GM18499 (cell line): ENCODE data around the gene SHISA5.
"Not testable (repeated sequence)": the region's sequence is repeated elsewhere in the genome, so short reads cannot be mapped to it uniquely, and the experiment has no call there.

Experiments
- ATAC-seq: cut with Tn5 transposase; IDR thresholded peaks from one replicate; pipeline ENCODE4 v1.9.1; 2021; ENCODE audit warnings: moderate number of reproducible peaks; ENCODE audit not compliant: insufficient read depth, unreplicated experiment

The SHISA5 gene

DNA sequence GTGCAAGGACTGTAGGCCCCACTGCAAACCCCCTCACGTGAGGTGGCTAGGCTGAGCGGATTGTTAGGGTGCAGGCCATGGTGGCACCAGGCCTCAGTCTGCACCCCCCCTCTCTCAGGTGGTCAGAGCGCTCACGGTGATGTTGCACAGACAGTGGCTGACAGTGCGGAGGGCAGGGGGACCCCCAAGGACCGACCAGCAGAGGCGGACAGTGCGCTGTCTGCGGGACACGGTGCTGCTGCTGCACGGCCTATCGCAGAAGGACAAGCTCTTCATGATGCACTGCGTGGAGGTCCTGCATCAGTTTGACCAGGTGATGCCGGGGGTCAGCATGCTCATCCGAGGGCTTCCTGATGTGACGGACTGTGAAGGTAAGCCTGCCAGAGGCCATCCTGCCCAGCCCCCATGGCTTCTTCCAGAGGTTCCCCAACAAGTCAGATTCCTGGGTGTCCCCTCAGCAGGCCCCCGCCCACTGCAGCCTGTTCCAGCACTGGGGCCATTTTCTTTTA lies 39.2 kb downstream of the SHISA5 start:
- no peak for ATAC-seq

DNA sequence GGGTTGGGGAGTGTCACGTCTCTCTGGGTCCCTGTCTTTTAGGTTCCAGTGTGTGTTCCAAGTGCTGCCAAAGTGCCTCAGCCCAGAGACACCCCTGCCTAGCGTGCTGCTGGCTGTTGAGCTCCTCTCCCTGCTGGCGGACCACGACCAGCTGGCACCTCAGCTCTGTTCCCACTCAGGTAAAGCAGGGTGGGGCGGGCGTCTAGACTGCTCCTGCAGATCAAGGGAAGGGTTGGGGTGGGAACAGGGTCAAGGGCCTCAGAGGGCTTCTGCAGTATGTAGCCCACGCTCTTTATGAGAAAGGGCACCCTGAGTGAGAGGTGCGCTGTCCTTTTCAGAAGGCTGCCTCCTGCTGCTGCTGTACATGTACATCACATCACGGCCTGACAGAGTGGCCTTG lies 40.3 kb downstream of the SHISA5 start:
- ATAC-seq, result no peak

DNA sequence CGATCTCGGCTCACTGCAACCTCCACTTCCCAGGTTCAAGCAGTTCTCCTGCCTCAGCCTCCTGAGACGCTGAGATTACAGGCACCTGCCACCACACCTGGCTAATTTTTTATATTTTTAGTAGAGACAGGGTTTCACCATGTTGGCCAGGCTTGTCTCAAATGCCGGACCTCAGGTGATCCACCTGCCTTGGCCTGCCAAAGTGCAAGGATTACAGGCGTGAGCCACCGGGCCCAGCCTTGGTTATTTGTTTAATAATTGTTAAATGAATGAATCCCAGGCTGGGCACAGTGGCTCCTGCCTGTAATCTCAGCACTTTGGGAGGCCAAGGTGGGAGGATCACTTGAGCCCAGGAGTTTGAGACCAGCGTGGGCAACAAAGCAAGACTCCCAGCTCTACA lies 42.2 kb downstream of the SHISA5 start:
- ATAC-seq, result not testable (repeated sequence)

DNA sequence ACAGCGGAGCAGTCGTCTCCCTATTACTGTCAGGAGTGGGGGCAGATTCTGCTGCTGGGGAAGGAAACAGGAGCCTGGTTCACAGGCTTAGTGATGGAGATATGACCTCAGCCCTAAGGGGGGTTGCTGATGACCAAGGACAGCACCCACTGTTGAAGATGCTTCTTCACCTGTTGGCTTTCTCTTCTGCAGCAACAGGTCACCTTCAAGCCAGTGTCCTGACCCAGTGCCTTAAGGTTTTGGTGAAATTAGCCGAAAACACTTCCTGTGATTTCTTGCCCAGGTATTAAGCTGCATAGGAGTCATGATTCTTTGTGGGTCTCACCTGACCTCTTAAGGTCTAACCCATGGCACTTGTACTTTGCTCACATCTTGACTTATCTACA lies 43.5 kb downstream of the SHISA5 start:
- no peak for ATAC-seq

DNA sequence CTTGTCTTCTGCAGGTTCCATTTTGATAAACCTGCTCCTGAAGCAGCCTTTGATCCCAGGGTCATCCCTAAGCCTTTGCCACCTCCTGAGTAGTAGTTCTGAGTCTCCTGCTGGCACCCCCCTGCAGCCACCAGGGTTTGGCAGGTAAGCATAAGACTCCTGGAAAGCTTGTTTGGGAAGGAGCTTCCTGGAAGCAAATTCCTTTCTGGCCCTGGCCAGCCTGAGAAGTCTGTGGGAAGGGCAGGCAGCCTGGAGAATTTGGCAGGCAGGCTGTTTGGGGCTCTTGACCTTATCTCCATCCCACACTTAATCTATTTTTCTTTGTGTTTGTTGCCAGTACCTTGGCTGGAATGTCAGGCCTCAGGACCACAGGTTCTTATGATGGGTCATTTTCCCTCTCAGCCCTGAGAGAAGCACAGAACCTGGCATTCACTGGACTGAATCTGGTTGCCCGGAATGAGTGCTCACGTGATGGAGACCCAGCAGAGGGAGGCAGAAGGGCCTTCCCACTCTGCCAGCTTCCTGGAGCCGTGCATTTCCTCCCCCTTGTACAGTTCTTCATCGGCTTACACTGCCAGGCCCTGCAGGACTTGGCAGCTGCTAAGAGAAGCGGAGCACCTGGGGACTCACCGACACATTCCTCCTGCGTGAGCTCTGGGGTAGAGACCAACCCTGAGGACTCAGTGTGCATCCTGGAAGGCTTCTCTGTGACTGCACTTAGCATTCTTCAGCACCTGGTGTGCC lies 44.0 kb downstream of the SHISA5 start:
- ATAC-seq, result no peak

DNA sequence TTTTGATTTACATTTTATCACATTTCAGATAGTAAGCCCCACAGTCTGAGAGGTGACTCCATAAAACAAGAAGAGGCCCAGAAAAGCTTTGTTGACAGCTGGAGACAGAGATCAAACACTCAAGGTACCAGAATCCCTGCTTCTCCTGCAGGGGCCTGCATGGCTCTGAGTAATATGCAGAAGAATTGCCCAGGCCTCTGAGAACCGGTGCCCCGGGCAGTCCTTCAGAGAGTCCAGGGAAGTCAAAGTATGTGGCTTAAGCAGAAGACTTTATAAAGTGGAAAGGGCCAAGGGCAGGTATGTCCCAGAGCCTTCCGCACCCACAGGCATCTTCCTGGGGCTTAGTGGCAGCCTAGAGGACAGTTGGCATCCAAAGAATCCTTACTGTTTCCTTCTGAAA lies 44.6 kb downstream of the SHISA5 start:
- no peak for ATAC-seq

DNA sequence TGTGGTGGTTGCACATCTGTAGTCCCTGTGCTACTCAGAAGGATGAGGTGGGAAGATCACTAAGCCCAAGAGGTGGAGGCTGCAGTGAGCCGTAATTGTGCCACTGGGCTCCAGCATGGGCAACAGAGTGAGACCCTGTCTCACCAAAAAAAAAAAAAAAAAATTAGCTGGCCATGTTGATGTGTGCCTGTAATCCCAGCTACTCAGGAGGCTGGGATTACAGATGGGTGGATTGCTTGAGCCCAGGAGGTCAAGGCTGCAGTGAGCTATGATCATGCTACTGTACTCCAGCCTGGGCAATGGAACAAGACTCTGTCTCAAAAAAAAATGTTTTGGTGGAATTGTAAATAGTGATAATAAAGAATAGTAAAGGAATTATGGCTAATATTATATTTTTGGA lies 47.5 kb downstream of the SHISA5 start:
- ATAC-seq, result no peak

DNA sequence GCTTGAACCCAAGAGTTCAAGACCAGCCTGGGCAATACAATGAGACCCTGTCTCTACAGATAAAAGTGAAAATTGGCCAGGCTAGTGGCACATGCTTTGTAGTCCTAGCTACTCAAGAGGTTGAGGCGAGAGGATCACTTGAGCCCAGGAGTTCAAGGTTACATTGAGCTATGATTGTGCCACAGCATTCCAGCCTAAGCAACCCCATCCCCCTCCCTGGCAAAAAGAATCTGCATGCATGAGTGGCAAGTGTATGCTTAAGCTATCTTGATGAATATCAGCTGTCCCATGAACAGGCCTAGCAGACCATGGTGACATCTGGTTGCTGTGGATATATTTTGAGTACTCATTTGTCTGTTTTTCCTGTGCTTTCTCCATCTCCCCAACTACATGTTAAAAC lies 52.7 kb downstream of the SHISA5 start:
- no peak for ATAC-seq

DNA sequence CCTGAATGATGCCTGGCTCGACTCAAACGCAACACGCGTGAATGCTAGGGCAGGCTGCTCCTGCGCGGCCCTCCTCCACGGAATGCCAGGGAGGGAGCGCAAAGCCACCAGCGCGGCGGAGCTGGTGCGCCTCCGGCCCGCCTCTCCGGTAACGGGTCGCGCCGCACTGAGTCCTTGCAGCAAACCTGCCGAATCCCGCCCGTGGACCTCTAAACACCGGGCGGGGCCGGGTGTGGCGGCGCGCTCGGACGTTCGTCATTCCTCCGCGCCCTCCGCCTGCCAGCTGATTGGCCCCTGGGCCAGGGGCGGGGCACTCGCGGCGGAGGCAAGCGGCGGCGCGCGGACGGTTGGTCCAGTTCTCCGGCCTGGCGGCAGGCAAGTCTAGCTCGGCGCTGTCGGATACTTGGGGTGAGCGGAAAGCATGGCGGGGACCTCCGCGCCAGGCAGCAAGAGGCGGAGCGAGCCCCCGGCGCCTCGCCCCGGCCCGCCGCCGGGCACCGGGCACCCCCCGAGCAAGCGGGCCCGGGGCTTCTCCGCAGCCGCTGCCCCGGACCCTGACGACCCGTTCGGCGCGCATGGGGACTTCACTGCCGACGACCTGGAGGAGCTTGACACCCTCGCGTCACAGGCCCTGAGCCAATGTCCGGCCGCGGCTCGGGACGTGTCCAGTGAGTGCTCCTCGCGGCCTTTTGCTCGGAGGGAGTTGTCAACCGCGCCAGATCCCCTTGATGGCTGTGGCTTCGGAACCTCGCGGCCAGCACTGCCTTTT lies 57.4 kb downstream of the SHISA5 start, which contains the start of gene ATRIP:
TSS of gene ATRIP (plus strand) at position 313 of the 769 bp plus-strand sequence. CDS start at position 422, 109 bp downstream.
- peak; percentile 68 for ATAC-seq

DNA sequence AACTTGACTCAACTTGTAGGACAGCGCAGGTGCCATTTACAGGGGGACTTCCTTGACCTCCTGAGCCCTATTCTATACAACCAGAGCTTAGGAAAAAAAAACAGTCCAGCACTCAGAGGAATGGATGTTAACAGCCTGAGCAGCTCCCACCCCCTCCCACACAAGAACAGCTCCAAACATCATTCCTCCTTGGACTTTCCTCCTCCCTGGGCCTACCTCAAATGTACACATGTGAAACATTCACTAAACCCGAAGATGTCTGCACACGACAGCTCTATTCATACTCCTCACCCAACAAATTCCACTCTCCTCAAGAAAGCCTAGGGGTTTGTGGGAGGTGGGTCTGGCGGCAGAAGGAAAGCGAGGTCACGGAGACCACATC lies 57.9 kb downstream of the SHISA5 start:
- no peak for ATAC-seq

DNA sequence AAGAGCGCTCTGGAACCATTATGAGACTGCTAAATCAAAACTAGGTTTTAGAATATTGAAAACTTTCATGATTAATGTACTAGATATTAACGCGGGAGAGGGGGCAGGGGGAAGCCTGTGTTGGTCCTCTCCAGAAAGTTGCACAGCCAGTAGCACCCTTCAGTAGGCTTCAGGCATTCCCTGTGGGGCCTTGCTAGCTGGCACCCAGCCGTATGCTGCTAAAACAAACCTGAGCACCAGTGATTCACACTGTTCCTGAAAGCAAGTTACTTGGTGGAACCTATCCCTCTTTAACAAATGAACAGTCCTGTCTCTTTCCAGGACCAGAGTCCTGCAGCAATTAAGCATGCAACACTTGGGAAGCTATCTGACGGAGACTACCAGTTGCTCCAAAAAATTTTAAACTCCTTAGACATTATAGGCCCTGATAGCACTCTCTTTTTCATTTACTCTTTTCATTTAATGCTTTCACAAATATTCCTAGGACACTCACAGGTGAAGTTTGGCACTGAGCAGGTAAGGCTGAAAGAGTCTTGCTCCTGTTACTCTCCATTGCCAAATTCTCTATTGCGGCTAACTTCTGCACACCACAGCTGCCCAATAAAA lies 58.6 kb downstream of the SHISA5 start:
- no peak for ATAC-seq

DNA sequence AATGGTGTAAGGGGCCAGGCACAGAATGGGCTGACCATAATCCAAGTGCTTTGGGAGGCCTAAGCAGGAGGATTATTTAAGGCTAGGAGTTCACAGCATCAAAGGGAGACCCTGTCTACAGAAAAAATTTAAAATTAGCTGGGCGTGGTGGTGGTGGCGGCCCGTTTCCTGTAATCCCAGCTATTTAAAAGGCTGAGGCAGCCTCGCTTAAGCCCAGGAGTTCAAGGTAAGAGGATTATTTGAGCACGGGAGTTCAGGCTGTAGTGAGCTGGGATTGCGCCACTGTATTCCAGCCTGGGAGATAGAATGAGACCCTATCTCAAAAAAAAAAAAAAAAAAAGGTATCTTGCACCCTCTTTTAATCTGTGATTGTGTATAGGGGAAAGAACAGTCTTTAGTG lies 62.0 kb downstream of the SHISA5 start:
- ATAC-seq, result no peak

DNA sequence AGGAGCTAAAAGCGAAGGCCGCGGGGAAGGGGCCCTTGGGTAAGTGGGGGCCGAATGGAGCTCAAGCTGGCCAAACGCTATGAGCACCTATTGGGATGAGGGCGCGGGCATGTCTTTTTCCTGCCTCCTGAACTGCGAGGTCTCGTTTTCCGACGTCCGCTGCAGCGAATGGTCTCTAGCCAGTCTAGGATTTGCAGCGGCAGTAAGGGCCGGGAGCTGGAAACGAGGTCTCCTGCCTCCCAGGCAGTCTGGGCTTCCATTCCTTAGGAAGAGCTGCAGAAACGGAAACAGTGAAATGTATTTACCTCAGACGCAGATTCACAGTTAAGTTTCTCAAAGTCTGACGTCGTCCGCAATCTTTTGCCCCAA lies 63.4 kb downstream of the SHISA5 start:
- no peak for ATAC-seq

DNA sequence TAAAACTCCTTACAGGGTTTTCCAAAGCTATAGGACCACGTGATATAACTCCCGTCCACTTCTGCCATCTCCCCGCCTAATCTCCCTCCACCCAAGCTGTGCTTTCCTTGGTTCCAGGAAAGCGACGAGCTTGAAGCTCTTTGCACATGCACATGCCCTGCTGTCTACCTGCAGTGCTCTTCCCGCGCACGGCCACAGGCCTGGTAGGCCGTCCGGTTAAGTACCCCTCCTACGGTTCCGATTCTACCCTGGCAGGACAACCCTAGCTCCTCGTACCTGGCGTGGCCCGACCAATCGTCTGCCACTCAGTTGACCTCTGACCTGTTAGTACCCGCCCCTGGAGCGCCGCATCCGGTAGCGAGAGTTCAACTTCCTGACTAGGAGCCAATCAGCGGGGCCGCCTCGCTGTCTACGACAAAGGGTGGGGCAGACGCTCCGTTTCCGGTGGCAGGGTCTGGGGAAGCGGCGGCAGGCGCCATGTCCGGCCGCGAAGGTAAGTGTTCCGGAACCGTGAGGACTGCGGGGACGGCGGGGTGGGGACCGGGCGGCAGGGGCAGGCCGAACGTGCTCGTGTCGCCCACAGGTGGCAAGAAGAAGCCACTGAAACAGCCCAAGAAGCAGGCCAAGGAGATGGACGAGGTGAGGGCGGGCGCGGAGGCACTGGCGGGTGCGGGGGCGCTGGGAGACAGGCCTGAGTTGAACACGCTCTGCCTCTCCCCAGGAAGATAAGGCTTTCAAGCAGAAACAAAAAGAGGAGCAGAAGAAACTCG lies 64.0 kb downstream of the SHISA5 start, which contains the start of the genes CCDC51 and TMA7:
TSS of gene CCDC51 (minus strand) at position 300 of the 770 bp plus-strand sequence. CDS start 4,991 bp downstream, outside the sequence.
TSS of gene TMA7 (plus strand) at position 438 of the 770 bp plus-strand sequence. CDS start at position 478, 40 bp downstream.
- peak; percentile 79 for ATAC-seq

DNA sequence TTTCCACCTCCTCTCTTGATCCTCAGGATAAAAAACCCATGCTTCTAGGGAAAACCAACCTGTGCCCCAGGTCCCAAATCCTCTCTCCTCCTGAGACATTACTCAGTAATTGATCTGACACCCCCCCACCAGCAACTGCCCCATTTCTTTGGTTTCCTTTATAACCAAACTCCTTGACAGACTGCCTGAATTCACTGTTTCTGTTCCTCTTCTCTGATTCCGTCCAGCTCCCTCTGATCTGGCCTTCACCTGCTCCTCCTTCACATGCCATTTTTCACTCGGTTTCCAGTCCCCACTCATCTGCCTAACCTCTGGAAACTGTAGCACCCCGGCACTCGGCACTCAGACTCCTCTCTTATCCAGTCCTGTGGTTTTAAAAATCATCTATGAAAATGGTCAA lies 66.2 kb downstream of the SHISA5 start:
- ATAC-seq, result no peak

DNA sequence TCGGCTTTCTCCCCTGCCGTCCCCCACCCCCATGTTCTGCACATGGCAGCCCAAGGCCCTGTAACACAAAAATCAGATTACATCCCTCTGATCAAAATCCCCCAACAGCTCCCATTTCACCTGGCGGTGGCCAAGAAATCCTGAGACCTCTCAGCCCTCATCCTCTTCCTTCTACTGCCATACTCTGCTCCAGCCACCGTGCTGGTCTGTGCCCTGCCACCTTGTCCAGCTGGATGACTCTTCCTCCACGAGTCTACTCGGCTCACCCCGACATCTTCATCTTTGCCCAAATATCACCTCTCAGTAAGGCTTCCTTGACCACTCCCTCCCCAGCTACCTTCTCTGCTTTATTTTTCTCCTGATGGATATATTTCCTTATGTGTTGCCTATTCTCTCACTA lies 67.1 kb downstream of the SHISA5 start:
- ATAC-seq, result no peak

DNA sequence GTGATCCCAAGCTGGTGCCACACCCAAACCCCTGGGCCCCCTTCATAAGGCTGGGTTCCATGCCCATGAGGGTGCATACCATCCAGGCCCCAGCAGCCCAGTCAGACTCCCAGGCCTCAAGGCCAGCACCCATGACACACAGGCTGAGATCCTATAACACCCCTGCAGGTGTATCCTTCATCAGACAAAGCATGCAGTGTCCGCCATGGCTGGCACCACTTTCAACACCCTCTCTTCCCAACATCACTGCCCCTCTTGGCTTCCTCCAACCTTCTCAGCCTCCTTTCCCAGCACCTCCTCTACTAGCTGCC lies 67.5 kb downstream of the SHISA5 start:
- ATAC-seq, result no peak

DNA sequence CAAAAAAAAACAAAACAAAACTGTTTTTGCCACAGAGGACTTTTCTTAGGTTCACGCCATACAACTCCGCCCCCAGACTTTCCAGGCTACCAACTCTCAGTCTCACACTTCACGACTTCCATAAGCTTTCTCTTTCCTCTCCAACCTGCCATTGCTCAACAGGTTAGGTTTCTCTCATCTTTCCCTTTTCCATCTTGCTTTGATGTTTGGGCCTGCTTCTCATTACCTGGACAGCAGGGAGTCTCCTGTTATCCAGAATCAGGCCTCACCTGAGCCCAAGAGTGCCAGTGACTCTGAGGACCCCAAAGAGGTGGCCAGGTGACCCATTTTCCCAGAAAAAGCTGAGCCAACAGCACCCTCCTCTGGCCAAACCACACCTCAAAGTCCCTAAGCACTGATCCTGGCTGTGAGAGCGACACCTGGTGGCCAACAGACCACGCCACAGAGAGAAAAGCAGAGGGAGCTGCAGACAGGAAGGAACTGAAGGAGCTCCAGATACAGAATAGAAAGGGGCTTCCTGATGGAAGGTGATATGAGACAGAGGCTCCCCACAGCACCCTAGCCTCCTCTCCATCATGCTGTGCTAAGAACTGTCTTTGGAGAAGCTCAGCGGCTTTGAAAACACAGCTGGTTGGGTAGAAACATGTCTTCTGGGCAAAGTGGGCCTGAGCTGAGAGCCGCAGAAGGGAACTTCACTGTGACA lies 68.0 kb downstream of the SHISA5 start:
- ATAC-seq, result no peak

DNA sequence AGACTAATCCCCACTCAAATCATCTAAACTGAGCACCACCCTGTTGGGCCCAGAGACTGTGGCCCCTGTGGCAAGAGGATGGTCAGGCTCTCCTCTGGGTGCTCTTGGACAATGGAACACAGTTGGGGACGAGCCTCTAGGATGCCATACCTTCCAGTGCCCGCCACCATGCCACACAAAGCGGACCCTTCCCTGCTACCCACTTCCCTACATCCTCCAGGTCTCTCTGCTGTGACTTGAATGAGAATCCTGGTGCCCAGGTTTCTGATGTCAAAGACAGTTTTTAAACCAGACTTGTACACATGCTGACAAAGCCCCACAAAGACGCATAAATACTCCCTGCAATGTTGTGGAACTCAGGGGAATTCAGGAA lies 68.8 kb downstream of the SHISA5 start:
- no peak for ATAC-seq
